Keratinocyte (primary cell): Measurements from ENCODE around the gene ZNF831. TPM values are rescaled to one million over a fixed set of nuclear protein-coding genes. Genes with fewer than 3 reads are reported as not detected.

Experiments used
- DNase-seq: peaks from one replicate; pipeline ENCODE4 v3.0.0-alpha.2; 2011; ENCODE audit warnings: low read depth, missing footprints, low spot score
- FAIRE-seq: peaks from 2 replicates; lab custom pipeline; 2011; peaks lifted over from hg19 to GRCh38; lab: Jason Lieb, UNC
- H2AFZ ChIP-seq: 2 replicates; pipeline ENCODE4 v1.6.0; 2012; ENCODE audit warnings: low read length, control low read depth, inconsistent platforms; ENCODE audit not compliant: control insufficient read depth
- H3K27ac ChIP-seq: 2 replicates; pipeline ENCODE4 v1.5.1; 2011; ENCODE audit warnings: low read length; ENCODE audit not compliant: control insufficient read depth, insufficient read depth
- H3K27me3 ChIP-seq: 3 replicates; pipeline ENCODE4 v1.6.0; 2011; ENCODE audit warnings: low read length; ENCODE audit not compliant: control insufficient read depth, insufficient read depth; ENCODE audit errors: extremely low read depth
- H3K36me3 ChIP-seq, 2 experiments: 2 replicates in 1 of 2; 3 replicates in 1 of 2; pipeline ENCODE4 v1.5.1; 2011; ENCODE audit warnings: low read length in 2 of 2, mild to moderate bottlenecking in 1 of 2; ENCODE audit not compliant: control insufficient read depth in 2 of 2, insufficient read depth in 2 of 2; ENCODE audit errors: extremely low read depth in 1 of 2
- H3K4me1 ChIP-seq: 3 replicates; pipeline ENCODE4 v1.5.1; 2011; ENCODE audit warnings: low read length; ENCODE audit not compliant: control insufficient read depth, insufficient read depth; ENCODE audit errors: extremely low read depth
- H3K4me2 ChIP-seq: 3 replicates; pipeline ENCODE4 v1.6.0; 2011; ENCODE audit warnings: low read depth, low read length; ENCODE audit not compliant: control insufficient read depth, insufficient read depth; ENCODE audit errors: extremely low read depth
- H3K4me3 ChIP-seq, 3 experiments: fragments of 200-600 bp in 1 of 3; sonication (generic) in 1 of 3; 2 replicates in 2 of 3; 3 replicates in 1 of 3; pipeline ENCODE4 v1.5.1; 2011 to 2016; ENCODE audit warnings: low read length in 3 of 3, mild to moderate bottlenecking in 3 of 3, control low read depth in 2 of 3, inconsistent platforms in 1 of 3, low read depth in 1 of 3, mixed read lengths in 1 of 3, mixed run types in 1 of 3, moderate library complexity in 1 of 3; ENCODE audit not compliant: control insufficient read depth in 2 of 3, insufficient read depth in 2 of 3; ENCODE audit errors: extremely low read depth in 1 of 3
- H3K79me2 ChIP-seq: 2 replicates; pipeline ENCODE4 v1.6.0; 2012; ENCODE audit warnings: low read length; ENCODE audit not compliant: control insufficient read depth, insufficient read depth
- H3K9ac ChIP-seq: 3 replicates; pipeline ENCODE4 v1.6.0; 2011; ENCODE audit warnings: low read length; ENCODE audit not compliant: control insufficient read depth, insufficient read depth; ENCODE audit errors: extremely low read depth
- H3K9me1 ChIP-seq: 3 replicates; pipeline ENCODE4 v1.6.0; 2011; ENCODE audit warnings: low read length; ENCODE audit not compliant: control insufficient read depth, insufficient read depth; ENCODE audit errors: extremely low read depth
- H3K9me3 ChIP-seq: 2 replicates; pipeline ENCODE4 v1.5.1; 2012; ENCODE audit warnings: low read depth, low read length; ENCODE audit not compliant: control insufficient read depth
- H4K20me1 ChIP-seq: 3 replicates; pipeline ENCODE4 v1.6.0; 2011; ENCODE audit warnings: low read length; ENCODE audit not compliant: control insufficient read depth, insufficient read depth; ENCODE audit errors: extremely low read depth
- EZH2 ChIP-seq: IDR thresholded peaks from one replicate; pipeline ENCODE4 v1.6.1; 2012; ENCODE audit warnings: inconsistent platforms, mild to moderate bottlenecking, low read length, moderate library complexity
- dilution Hi-C: fragments of 300-500 bp; cut with MboI; formaldehyde crosslinking; loops from one replicate; pipeline ENCODE4 v1.7.0; 2020; ENCODE audit warnings: low sequenced_read_pairs; ENCODE audit not compliant: extremely low pct_ligation_motif_present
- polyA plus RNA-seq, 5 experiments: library from polyadenylated mRNA; depleted of rRNA in 3 of 5; stranded (reverse) in 3 of 5; stranded (forward) in 1 of 5; unstranded in 1 of 5; fragments of >200 nt; gene quantifications; 1 replicate in 1 of 5; 2 replicates in 3 of 5; 3 replicates in 1 of 5; pipeline versions ENCODE4 v1.2.1 to v1.2.3, GENCODE V29; 2011 to 2012; ENCODE audit warnings: missing spikeins in 2 of 5, low read depth in 1 of 5, low replicate concordance in 1 of 5
- TF ChIP-seq, protein P1 (sequence below), 3 experiments: IDR thresholded peaks in 1 of 3; conservative IDR thresholded peaks in 1 of 3; optimal IDR thresholded peaks in 1 of 3; 2 replicates in 2 of 3; 3 replicates in 1 of 3; pipeline versions ENCODE3 to v1.5.1; 2011; ENCODE audit warnings: low read length in 3 of 3, mild to moderate bottlenecking in 3 of 3, moderate library complexity in 2 of 3, control low read depth in 1 of 3, inconsistent platforms in 1 of 3; ENCODE audit not compliant: insufficient read depth in 2 of 3; ENCODE audit errors: extremely low read depth in 1 of 3

Gene ZNF831
- polyA plus RNA-seq, 1 donor (not counting 4 experiments of a cell fraction or from before 2014, with no cell fraction given) = not detected

GRCh38 chr20:59173938-59174491 lies 10.4 kb downstream of the ZNF831 start:
- Histone ChIP-seq H3K9me3 (no peaks in the 10 kb centered on the region), H2AFZ (no peak overlapping the region), H3K4me2 (no peak overlapping the region), H3K27me3 (no peaks in the 10 kb centered on the region), H3K36me3 (no peaks in the 10 kb centered on the region), H3K79me2 (no peaks in the 10 kb centered on the region), H3K9ac (no peak overlapping the region), H3K27ac (no peak overlapping the region), H3K4me1 (no peaks in the 10 kb centered on the region), H3K4me3 (no peak overlapping the region), H4K20me1 (no peaks in the 10 kb centered on the region), H3K9me1 (no peaks in the 10 kb centered on the region)
- FAIRE-seq (no peak), DNase-seq (no peak)
- no peak for TF ChIP-seq EZH2
- TF ChIP-seq, protein P1, sequence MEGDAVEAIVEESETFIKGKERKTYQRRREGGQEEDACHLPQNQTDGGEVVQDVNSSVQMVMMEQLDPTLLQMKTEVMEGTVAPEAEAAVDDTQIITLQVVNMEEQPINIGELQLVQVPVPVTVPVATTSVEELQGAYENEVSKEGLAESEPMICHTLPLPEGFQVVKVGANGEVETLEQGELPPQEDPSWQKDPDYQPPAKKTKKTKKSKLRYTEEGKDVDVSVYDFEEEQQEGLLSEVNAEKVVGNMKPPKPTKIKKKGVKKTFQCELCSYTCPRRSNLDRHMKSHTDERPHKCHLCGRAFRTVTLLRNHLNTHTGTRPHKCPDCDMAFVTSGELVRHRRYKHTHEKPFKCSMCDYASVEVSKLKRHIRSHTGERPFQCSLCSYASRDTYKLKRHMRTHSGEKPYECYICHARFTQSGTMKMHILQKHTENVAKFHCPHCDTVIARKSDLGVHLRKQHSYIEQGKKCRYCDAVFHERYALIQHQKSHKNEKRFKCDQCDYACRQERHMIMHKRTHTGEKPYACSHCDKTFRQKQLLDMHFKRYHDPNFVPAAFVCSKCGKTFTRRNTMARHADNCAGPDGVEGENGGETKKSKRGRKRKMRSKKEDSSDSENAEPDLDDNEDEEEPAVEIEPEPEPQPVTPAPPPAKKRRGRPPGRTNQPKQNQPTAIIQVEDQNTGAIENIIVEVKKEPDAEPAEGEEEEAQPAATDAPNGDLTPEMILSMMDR (optimal IDR thresholded peaks at IDR 0.05 in 1 of 3, IDR thresholded peaks at IDR 0.05 in 1 of 3, conservative IDR thresholded peaks at IDR 0.05 in 1 of 3; ENCODE audit: extremely low read depth in 1 of 3, insufficient read depth in 2 of 3, low read length in 3 of 3) = no peak
- dilution Hi-C loops = no loop called here

GRCh38 chr20:59175002-59175401 lies 11.4 kb downstream of the ZNF831 start:
- Histone ChIP-seq H4K20me1 (no peaks in the 10 kb centered on the region), H3K4me1 (no peaks in the 10 kb centered on the region), H3K9me3 (no peaks in the 10 kb centered on the region), H3K27me3 (no peaks in the 10 kb centered on the region), H3K9ac (no peak overlapping the region), H3K4me3 (no peak overlapping the region), H3K4me2 (no peak overlapping the region), H3K9me1 (no peaks in the 10 kb centered on the region), H2AFZ (no peak overlapping the region), H3K36me3 (no peaks in the 10 kb centered on the region), H3K79me2 (no peaks in the 10 kb centered on the region), H3K27ac (no peak overlapping the region)
- no peak for TF ChIP-seq EZH2
- TF ChIP-seq, protein P1 (optimal IDR thresholded peaks at IDR 0.05 in 1 of 3, IDR thresholded peaks at IDR 0.05 in 1 of 3, conservative IDR thresholded peaks at IDR 0.05 in 1 of 3; ENCODE audit: extremely low read depth in 1 of 3, insufficient read depth in 2 of 3, low read length in 3 of 3) = no peak
- no peak for DNase-seq
- dilution Hi-C loops = no loop called here
- no peak for FAIRE-seq
